Endothelial cell of umbilical vein (primary cell): Measurements from ENCODE around the gene BIN1.

Experiments
- CTCF ChIP-seq, 2 donors: IDR thresholded peaks; 1 replicate in 1 of 2; 2 replicates in 1 of 2; pipeline ENCODE4 v1.5.1; 2011; ENCODE audit warnings: low read length in 2 of 2, mild to moderate bottlenecking in 2 of 2, moderate library complexity in 2 of 2, control low read depth in 1 of 2, inconsistent platforms in 1 of 2, low read depth in 1 of 2; ENCODE audit not compliant: insufficient read depth in 1 of 2; ENCODE audit errors: extremely low read depth in 1 of 2
- EZH2 ChIP-seq: IDR thresholded peaks from 2 replicates; pipeline ENCODE4 v1.6.1; 2012; ENCODE audit warnings: borderline replicate concordance, low read depth, mild to moderate bottlenecking, moderate library complexity, low read length, inconsistent platforms; ENCODE audit not compliant: severe bottlenecking
- FOS ChIP-seq: IDR thresholded peaks from 2 replicates; pipeline ENCODE4 v1.6.1; 2011; ENCODE audit warnings: mild to moderate bottlenecking, low read length, moderate library complexity, borderline replicate concordance; ENCODE audit not compliant: insufficient read depth
- MAX ChIP-seq: IDR thresholded peaks from 2 replicates; pipeline ENCODE4 v1.6.1; 2011; ENCODE audit not compliant: insufficient read depth, insufficient read length
- POLR2AphosphoS5 ChIP-seq: IDR thresholded peaks from 2 replicates; pipeline ENCODE4 v1.6.1; 2012; ENCODE audit warnings: low read depth, mild to moderate bottlenecking, control low read depth, low read length, moderate library complexity; ENCODE audit not compliant: insufficient read depth

DNA sequence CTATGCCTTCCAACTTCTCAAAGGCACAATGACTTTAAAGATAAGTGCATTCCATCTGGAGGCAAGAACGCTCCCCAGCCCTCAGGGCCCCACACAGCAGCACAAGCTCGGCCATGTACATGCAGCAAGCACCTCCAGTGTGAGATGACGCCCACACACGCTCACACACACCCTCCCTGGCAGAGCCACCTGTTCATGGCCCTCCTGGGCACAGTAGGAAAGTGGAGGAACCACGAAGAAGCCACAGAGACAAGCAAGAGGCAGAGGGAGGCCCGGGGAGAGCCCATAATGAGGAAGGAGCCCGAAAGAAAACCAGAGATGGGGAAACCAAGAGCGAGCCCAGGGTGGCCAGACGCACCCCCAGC lies 21.7 kb downstream of the BIN1 start:
- TF ChIP-seq CTCF (IDR thresholded peaks at IDR 0.05; ENCODE audit: extremely low read depth in 1 of 2, insufficient read depth in 1 of 2, low read depth in 1 of 2, low read length in 2 of 2): no peak
- no peak for TF ChIP-seq MAX
- no peak for TF ChIP-seq EZH2
- TF ChIP-seq POLR2AphosphoS5: no peak
- TF ChIP-seq FOS: no peak
